GM18517 (cell line): ENCODE measurements around the gene SULT1E1.

Source experiments
- ATAC-seq: cut with Tn5 transposase; IDR thresholded peaks from one replicate; pipeline ENCODE4 v1.9.1; 2021; ENCODE audit warnings: mild to moderate bottlenecking, moderate library complexity; ENCODE audit not compliant: unreplicated experiment

SULT1E1 gene

DNA sequence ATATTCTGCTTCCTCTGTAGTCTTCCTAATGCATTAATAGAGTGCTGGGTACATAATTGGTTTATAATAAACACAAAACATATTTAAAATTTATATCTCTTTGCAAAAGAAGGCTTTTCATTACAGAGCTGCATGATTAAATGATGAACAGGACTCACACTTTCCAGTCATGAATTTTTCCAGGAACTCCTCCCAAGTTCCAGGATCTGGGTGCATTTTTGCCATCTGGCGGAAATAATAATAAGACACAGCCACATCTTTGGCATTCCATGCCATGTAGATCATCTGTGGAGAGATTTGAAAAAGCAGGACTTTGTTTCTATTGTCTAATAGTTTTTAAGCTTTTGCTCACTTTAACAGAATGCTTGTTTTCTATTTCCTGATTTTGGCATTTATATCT, 59.3 kb downstream of the SULT1E1 start:
- no peak for ATAC-seq

DNA sequence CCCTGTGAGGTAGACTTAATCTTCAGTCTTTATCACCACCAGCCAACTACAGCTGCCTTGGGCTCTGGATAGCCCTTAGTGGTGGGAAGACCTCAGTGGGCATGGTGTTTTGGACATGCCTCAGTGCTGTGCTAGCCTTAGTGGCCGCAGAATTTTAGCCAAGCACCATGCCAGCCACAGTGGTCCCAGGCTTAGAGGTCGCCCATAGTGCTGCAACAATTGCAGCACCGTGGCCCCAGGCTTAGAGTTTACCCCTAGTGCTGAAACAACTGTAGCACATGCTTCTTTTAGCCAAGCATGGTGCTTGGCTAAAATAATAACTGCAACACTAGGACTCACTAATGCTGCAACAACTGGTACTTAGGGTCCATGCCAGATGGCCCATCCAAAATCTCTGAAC, 60.6 kb downstream of the SULT1E1 start:
- ATAC-seq: no peak

DNA sequence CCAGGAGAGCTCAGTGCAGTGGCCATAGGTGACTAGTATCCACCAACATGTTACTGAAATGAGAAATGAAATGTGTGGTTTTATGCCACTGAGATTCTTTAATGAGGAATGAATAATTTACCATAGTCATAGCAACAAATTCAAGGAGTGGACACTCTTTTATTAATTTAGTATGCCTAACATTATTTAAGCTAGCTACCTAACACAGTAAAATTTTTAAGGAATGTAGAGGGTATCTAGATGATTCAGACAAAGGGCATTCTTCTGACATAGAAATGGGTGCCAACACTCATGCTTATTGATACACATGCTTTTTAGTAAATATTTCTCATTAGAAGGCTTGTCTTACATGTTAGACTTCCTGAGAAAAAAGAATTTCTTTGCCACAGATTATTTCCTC, 66.2 kb downstream of the SULT1E1 start:
- ATAC-seq: no peak
